IMR-90 (cell line): ENCODE data around the gene DDX41.

ENCODE experiments used
- FOS ChIP-seq: fragments of 150-350 bp; IDR thresholded peaks from 2 replicates; pipeline ENCODE4 v1.6.1; 2016; ENCODE audit warnings: low read depth, low read length
- MAZ ChIP-seq: IDR thresholded peaks from 2 replicates; pipeline ENCODE4 v1.6.1; 2012; ENCODE audit warnings: low read depth, mild to moderate bottlenecking, low read length, improper control_type of control experiment, moderate library complexity, borderline replicate concordance
- POLR2A ChIP-seq: IDR thresholded peaks from 2 replicates; pipeline ENCODE4 v1.6.1; 2012; ENCODE audit warnings: mild to moderate bottlenecking, low read depth, low read length
- TF ChIP-seq, protein P1 (sequence below): conservative IDR thresholded peaks from 2 replicates; pipeline ENCODE4 v1.5.1; 2012; ENCODE audit warnings: mild to moderate bottlenecking, low read depth, low read length, improper control_type of control experiment
- TF ChIP-seq, protein P2 (sequence below): fragments of 150-350 bp; IDR thresholded peaks from 2 replicates; pipeline ENCODE4 v1.6.1; 2016; ENCODE audit warnings: low read depth, mild to moderate bottlenecking, low read length, moderate library complexity, borderline replicate concordance

GRCh38 chr5:177524941-177525655 lies 8.3 kb upstream of the DDX41 start:
- TF ChIP-seq, protein P1, sequence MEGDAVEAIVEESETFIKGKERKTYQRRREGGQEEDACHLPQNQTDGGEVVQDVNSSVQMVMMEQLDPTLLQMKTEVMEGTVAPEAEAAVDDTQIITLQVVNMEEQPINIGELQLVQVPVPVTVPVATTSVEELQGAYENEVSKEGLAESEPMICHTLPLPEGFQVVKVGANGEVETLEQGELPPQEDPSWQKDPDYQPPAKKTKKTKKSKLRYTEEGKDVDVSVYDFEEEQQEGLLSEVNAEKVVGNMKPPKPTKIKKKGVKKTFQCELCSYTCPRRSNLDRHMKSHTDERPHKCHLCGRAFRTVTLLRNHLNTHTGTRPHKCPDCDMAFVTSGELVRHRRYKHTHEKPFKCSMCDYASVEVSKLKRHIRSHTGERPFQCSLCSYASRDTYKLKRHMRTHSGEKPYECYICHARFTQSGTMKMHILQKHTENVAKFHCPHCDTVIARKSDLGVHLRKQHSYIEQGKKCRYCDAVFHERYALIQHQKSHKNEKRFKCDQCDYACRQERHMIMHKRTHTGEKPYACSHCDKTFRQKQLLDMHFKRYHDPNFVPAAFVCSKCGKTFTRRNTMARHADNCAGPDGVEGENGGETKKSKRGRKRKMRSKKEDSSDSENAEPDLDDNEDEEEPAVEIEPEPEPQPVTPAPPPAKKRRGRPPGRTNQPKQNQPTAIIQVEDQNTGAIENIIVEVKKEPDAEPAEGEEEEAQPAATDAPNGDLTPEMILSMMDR, result no peak
- TF ChIP-seq MAZ (no peak), FOS (no peak), POLR2A (no peak)
- TF ChIP-seq, protein P2, sequence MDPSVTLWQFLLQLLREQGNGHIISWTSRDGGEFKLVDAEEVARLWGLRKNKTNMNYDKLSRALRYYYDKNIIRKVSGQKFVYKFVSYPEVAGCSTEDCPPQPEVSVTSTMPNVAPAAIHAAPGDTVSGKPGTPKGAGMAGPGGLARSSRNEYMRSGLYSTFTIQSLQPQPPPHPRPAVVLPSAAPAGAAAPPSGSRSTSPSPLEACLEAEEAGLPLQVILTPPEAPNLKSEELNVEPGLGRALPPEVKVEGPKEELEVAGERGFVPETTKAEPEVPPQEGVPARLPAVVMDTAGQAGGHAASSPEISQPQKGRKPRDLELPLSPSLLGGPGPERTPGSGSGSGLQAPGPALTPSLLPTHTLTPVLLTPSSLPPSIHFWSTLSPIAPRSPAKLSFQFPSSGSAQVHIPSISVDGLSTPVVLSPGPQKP, result no peak
